ENCODE data around the gene ZDHHC5. TPM values are rescaled to one million over a fixed set of nuclear protein-coding genes. Genes with fewer than 3 reads are reported as not detected.

Gene ZDHHC5
- total RNA-seq, 1 donor from 2014 or later, result 42.3 TPM

- Mint-ChIP-seq H3K4me3 (ENCODE audit: unreplicated experiment) (no peak overlapping the region), H3K27ac (ENCODE audit: unreplicated experiment) (no peak overlapping the region), H3K4me1 (ENCODE audit: low read depth, unreplicated experiment) (peaks cover 4% of the 10 kb centered on the region), H3K9me3 (ENCODE audit: unreplicated experiment) (peaks cover 3% of the 10 kb centered on the region), H3K36me3 (ENCODE audit: unreplicated experiment) (no peaks in the 10 kb centered on the region), H3K27me3 (ENCODE audit: unreplicated experiment) (no peaks in the 10 kb centered on the region)
- no peak for TF ChIP-seq CTCF (IDR thresholded peaks at IDR 0.05; ENCODE audit: partially characterized antibody, unreplicated experiment)
- DNase-seq, result no peak
Measured at GRCh38 chr11:57728829-57729228, 60.9 kb downstream of the ZDHHC5 start.

- H3K9me3 Mint-ChIP-seq (ENCODE audit: unreplicated experiment), result peaks cover 3% of the 10 kb centered on the region
- no peak for TF ChIP-seq CTCF (IDR thresholded peaks at IDR 0.05; ENCODE audit: partially characterized antibody, unreplicated experiment)
- H3K36me3 Mint-ChIP-seq (ENCODE audit: unreplicated experiment), result no peaks in the 10 kb centered on the region
- peaks cover 4% of the 10 kb centered on the region for H3K4me1 Mint-ChIP-seq (ENCODE audit: low read depth, unreplicated experiment)
- H3K27me3 Mint-ChIP-seq (ENCODE audit: unreplicated experiment), result no peaks in the 10 kb centered on the region
- H3K27ac Mint-ChIP-seq (ENCODE audit: unreplicated experiment), result no peak overlapping the region
- DNase-seq, result no peak
- H3K4me3 Mint-ChIP-seq (ENCODE audit: unreplicated experiment), result no peak overlapping the region
Measured at GRCh38 chr11:57729479-57729878, 61.6 kb downstream of the ZDHHC5 start.

GRCh38 chr11:57732661-57733060, 64.7 kb downstream of the ZDHHC5 start:
- DNase-seq, result no peak
- H3K9me3 Mint-ChIP-seq (ENCODE audit: unreplicated experiment), result peaks cover 3% of the 10 kb centered on the region
- TF ChIP-seq CTCF (IDR thresholded peaks at IDR 0.05; ENCODE audit: partially characterized antibody, unreplicated experiment), result no peak
- H3K4me3 Mint-ChIP-seq (ENCODE audit: unreplicated experiment), result no peak overlapping the region
- peaks cover 4% of the 10 kb centered on the region for H3K4me1 Mint-ChIP-seq (ENCODE audit: low read depth, unreplicated experiment)
- no peak overlapping the region for H3K27ac Mint-ChIP-seq (ENCODE audit: unreplicated experiment)
- H3K36me3 Mint-ChIP-seq (ENCODE audit: unreplicated experiment), result peaks cover 4% of the 10 kb centered on the region
- no peaks in the 10 kb centered on the region for H3K27me3 Mint-ChIP-seq (ENCODE audit: unreplicated experiment)

- Mint-ChIP-seq H3K27me3 (ENCODE audit: unreplicated experiment) (no peaks in the 10 kb centered on the region), H3K36me3 (ENCODE audit: unreplicated experiment) (peaks cover 4% of the 10 kb centered on the region), H3K4me1 (ENCODE audit: low read depth, unreplicated experiment) (peaks cover 6% of the 10 kb centered on the region), H3K9me3 (ENCODE audit: unreplicated experiment) (peaks cover 3% of the 10 kb centered on the region), H3K27ac (ENCODE audit: unreplicated experiment) (no peak overlapping the region), H3K4me3 (ENCODE audit: unreplicated experiment) (no peak overlapping the region)
- DNase-seq, result no peak
- TF ChIP-seq CTCF (IDR thresholded peaks at IDR 0.05; ENCODE audit: partially characterized antibody, unreplicated experiment), result no peak
Measured at GRCh38 chr11:57735619-57736298, 67.8 kb downstream of the ZDHHC5 start.
